GM13977 (cell line): ENCODE measurements around the gene GLOD5.

Source experiments
- DNase-seq: peaks from one replicate; pipeline ENCODE4 v3.0.0; 2012; ENCODE audit warnings: low spot score
- CTCF ChIP-seq: IDR thresholded peaks from 2 replicates; pipeline ENCODE4 v1.5.1; 2012; ENCODE audit warnings: mild to moderate bottlenecking, control low read depth; ENCODE audit not compliant: insufficient read depth; ENCODE audit errors: extremely low read depth, missing control alignments
- in situ Hi-C: fragments of 300-500 bp; cut with MboI; formaldehyde crosslinking; loops from one replicate; pipeline ENCODE4 v1.12.0; 2022; ENCODE audit warnings: low sequenced_read_pairs, low pct_unique_long_range_greater_than_20kb, mixed read lengths, inconsistent platforms; ENCODE audit not compliant: unreplicated experiment

Gene GLOD5

DNA sequence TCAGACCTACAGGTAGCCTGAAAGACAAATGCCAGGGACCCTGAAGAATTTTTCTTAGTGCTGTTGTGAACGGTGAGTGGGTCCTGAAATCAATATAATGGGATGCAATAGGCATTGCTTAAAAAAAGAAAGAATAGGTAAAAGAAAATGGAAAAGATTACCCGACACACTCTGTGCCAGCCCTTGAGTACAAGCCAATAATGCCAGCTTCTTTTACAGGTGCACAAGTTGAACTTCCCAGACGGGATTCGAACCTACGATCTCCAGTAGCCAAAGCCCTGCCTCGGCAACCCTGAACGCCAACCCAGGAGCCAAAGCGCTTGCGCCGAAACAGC is 24.7 kb upstream of the GLOD5 start:
- no peak for TF ChIP-seq CTCF
- no peak for DNase-seq
- in situ Hi-C loops, result no loop called here

DNA sequence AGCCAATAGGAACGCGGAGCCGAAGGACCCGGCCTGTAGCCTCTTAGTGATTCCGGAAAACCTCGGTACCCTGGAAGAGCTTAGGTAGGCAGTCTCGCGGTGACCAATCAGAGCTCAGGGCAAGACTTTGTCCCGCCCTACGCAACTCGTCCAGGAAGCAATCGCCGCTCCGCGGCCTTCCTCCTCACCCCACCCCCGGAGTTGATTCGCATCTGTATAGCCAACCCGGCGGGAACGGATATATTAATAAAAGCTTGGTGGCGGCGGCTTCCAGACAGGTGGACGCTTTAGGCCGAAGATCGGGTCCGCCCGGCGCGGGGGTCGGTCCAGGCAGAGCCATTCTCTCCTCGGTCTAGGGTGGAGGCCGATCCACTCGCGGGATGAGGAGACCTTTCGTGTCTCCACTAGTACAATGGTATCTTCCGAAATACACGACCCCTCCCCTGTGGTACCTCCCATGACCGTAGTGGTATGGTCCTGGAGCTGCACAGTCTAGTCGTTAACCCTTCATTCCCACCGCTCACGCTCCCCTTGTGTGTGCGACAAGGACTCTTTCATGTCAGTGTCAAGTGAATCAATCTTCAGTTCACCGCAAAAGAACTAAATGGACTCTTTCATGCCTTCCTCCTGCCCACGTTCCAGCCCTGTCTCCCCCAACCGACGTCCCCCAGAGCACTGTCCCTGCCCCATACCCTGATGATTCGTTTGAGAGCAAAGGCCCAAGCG is 24.2 kb upstream of the GLOD5 start:
- TF ChIP-seq CTCF, result no peak
- in situ Hi-C loops, result no loop called here

DNA sequence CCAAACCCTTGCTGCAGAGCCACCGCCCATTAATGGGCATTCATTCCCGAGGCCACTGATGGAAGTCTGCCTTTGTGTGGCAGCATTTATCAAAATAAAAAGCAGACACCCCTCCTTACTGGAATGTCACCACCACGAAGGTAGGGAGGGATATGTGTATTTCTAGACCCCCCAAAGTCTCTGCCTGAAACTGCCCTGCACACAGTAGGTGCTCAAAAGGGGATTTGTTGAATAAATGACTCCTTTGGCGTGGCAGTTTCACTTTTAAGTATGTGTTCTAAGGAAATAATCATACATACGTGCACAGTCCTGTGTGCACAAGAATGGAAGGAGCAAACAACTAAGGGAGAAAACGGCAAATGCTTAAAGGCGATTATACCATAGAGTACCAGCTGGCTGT is 23.6 kb upstream of the GLOD5 start:
- no peak for TF ChIP-seq CTCF

More for the DNA sequence above, 24.2 kb upstream of the GLOD5 start:
- DNase-seq, result peak; percentile 86

DNA sequence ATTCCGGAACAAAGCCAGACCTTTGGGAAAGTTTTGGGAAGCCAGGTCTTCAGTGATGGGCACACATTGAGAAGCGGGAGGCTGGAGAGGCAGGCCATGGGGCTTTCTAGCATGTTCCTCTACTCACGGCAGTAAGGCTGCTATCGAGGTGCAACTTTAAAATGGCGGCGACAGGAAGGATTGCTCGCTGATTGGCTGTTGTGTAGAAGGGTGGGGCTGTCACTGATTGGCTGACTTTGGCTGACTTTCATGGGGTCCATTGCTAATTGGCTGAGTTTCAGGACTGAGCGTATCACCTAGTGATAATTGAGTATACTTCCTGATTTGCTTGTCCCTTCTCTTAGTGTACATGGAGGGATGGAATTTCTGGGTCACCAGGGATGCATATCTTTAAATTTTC is 19.7 kb upstream of the GLOD5 start:
- in situ Hi-C loops, result no loop called here
- no peak for DNase-seq
- no peak for TF ChIP-seq CTCF

More for the DNA sequence above, 23.6 kb upstream of the GLOD5 start:
- no peak for DNase-seq
- in situ Hi-C loops, result no loop called here

DNA sequence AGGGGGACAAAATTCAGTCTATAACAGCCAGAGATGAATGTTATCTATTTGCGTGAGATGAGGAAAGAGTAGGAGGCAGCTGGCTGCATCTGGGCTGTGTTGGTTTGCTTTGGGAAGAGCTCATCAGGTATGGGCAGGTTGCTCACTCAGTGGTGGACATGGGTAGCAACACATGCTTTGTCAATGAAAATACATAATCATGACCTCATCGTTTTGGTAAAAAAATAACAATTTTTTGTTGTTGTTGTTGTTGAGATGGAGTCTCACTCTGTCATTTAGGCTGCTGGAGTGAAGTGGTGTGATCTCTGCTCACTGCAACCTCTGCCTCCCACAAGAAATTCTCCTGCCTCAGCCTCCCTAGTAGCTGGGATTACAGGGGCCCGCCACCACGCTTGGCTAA is 16.3 kb upstream of the GLOD5 start:
- in situ Hi-C loops, result no loop called here
- TF ChIP-seq CTCF, result no peak
- DNase-seq, result no peak

DNA sequence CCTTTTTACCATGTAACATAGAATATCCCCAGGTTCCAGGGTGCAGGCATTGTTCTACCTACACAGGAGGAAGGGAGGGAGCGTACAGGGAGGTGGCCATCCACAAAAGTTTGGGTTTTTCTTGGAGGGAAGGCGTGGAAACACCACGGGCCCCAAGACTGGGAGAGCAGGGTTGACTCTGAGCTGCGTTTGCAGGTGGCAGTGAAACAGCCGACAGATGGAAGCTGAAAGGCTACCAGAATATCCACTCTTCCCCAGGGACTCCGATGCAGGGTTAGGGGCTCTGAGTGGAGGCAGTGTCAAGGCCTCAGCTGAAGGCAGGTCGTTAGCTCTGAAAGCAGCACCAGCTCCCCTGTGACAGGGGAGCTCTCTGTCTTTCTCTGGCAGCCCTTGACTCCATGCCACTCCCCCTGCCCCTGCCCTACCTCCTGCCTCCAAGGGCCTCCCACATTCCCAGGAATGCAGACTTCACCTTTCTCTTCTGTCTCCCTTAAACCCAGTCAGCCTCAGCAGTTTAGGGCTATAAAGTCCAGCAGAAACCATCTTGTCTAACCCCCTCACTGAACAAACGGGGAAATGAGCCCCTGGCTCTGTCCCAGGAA is 14.0 kb upstream of the GLOD5 start:
- in situ Hi-C loops, result no loop called here
- DNase-seq, result no peak
- no peak for TF ChIP-seq CTCF
